ENCODE measurements around the gene C10orf105.

Gene C10orf105

GRCh38 chr10:71698737-71699136 lies 20.8 kb downstream of the C10orf105 start:
- no peak for TF ChIP-seq CTCF (IDR thresholded peaks at IDR 0.05; ENCODE audit: low read depth, low read length, missing control alignments)
- DNase-seq (ENCODE audit: low read depth) = no peak
- H3K4me3 ChIP-seq (ENCODE audit: low read depth, low read length) = no peak overlapping the region

- no peak overlapping the region for H3K4me3 ChIP-seq (ENCODE audit: low read depth, low read length)
- no peak for TF ChIP-seq CTCF (IDR thresholded peaks at IDR 0.05; ENCODE audit: low read depth, low read length, missing control alignments)
- peak; percentile 53 for DNase-seq (ENCODE audit: low read depth)
These were observed 21.5 kb downstream of the C10orf105 start for GRCh38 chr10:71697938-71698709.

- no peak overlapping the region for H3K4me3 ChIP-seq (ENCODE audit: low read depth, low read length)
- no peak for DNase-seq (ENCODE audit: low read depth)
- peak; percentile 98 for TF ChIP-seq CTCF (IDR thresholded peaks at IDR 0.05; ENCODE audit: low read depth, low read length, missing control alignments)
These were observed 22.8 kb downstream of the C10orf105 start for GRCh38 chr10:71696628-71697326.

- no peak for TF ChIP-seq CTCF (IDR thresholded peaks at IDR 0.05; ENCODE audit: low read depth, low read length, missing control alignments)
- DNase-seq (ENCODE audit: low read depth) = no peak
- H3K4me3 ChIP-seq (ENCODE audit: low read depth, low read length) = no peak overlapping the region
These were observed 23.8 kb downstream of the C10orf105 start for GRCh38 chr10:71695502-71696476.

GRCh38 chr10:71694567-71694968 lies 25.0 kb downstream of the C10orf105 start:
- peak; percentile 85 for DNase-seq (ENCODE audit: low read depth)
- TF ChIP-seq CTCF (IDR thresholded peaks at IDR 0.05; ENCODE audit: low read depth, low read length, missing control alignments) = no peak
- H3K4me3 ChIP-seq (ENCODE audit: low read depth, low read length) = peak overlapping the region; percentile 2

GRCh38 chr10:71694039-71694501 lies 25.5 kb downstream of the C10orf105 start:
- peak overlapping the region; percentile 2 for H3K4me3 ChIP-seq (ENCODE audit: low read depth, low read length)
- no peak for TF ChIP-seq CTCF (IDR thresholded peaks at IDR 0.05; ENCODE audit: low read depth, low read length, missing control alignments)
- DNase-seq (ENCODE audit: low read depth) = no peak

All from GM12864 (cell line).